DND-41 (cell line): Measurements from ENCODE around the gene CYP27B1.

Experiments
- ATAC-seq: fragments of 200-7000 bp; cut with Tn5 transposase; 3 replicates; pipeline ENCODE4 v1.9.1; 2021; ENCODE audit warnings: low read depth; ENCODE audit not compliant: insufficient read depth
- DNase-seq: peaks from one replicate; pipeline ENCODE4 v3.0.0-alpha.2; 2020
- H2AFZ ChIP-seq: 2 replicates; pipeline ENCODE4 v1.6.0; 2012; ENCODE audit warnings: low read depth, low read length
- H3K27ac ChIP-seq: 2 replicates; pipeline ENCODE4 v1.5.1; 2012; ENCODE audit warnings: low read length, inconsistent platforms
- H3K27me3 ChIP-seq: fragments of 200-600 bp; sonication (generic); 2 replicates; pipeline ENCODE4 v1.6.0; 2012; ENCODE audit warnings: low read length, mild to moderate bottlenecking, inconsistent platforms; ENCODE audit not compliant: insufficient read depth, poor library complexity
- H3K36me3 ChIP-seq: 2 replicates; pipeline ENCODE4 v1.5.1; 2012; ENCODE audit warnings: low read length, inconsistent platforms; ENCODE audit not compliant: insufficient read depth
- H3K4me1 ChIP-seq: 2 replicates; pipeline ENCODE4 v1.5.1; 2012; ENCODE audit warnings: mild to moderate bottlenecking, low read length; ENCODE audit not compliant: insufficient read depth
- H3K4me2 ChIP-seq: 2 replicates; pipeline ENCODE4 v1.6.0; 2012; ENCODE audit warnings: mild to moderate bottlenecking, moderate library complexity, low read length, inconsistent platforms; ENCODE audit not compliant: insufficient read depth
- H3K4me3 ChIP-seq, 2 experiments: fragments of 200-600 bp in 1 of 2; shearing (Covaris generic) in 1 of 2; 2 replicates each; pipeline ENCODE4 v1.5.1; 2012 to 2016; ENCODE audit warnings: inconsistent platforms in 2 of 2, low read length in 2 of 2, mild to moderate bottlenecking in 2 of 2, low read depth in 1 of 2, moderate library complexity in 1 of 2
- H3K79me2 ChIP-seq: 2 replicates; pipeline ENCODE4 v1.6.0; 2012; ENCODE audit warnings: low read length, inconsistent platforms; ENCODE audit not compliant: insufficient read depth
- H3K9ac ChIP-seq: 2 replicates; pipeline ENCODE4 v1.6.0; 2012; ENCODE audit warnings: low read depth, mild to moderate bottlenecking, inconsistent platforms, low read length, moderate library complexity
- H3K9me3 ChIP-seq: 2 replicates; pipeline ENCODE4 v1.5.1; 2012; ENCODE audit warnings: low read length, moderate library complexity, mild to moderate bottlenecking, inconsistent platforms; ENCODE audit not compliant: insufficient read depth, severe bottlenecking
- H4K20me1 ChIP-seq: 2 replicates; pipeline ENCODE4 v1.6.0; 2012; ENCODE audit warnings: low read length; ENCODE audit not compliant: insufficient read depth
- CTCF ChIP-seq: IDR thresholded peaks from 2 replicates; pipeline ENCODE4 v1.5.1; 2012; ENCODE audit warnings: borderline replicate concordance, low read length, moderate library complexity, mild to moderate bottlenecking; ENCODE audit not compliant: poor library complexity, severe bottlenecking; ENCODE audit errors: extremely low read depth
- EZH2 ChIP-seq: IDR thresholded peaks from 3 replicates; pipeline ENCODE4 v1.6.1; 2012; ENCODE audit warnings: borderline replicate concordance, low read depth, mild to moderate bottlenecking, moderate library complexity, low read length, inconsistent platforms; ENCODE audit not compliant: severe bottlenecking

The CYP27B1 gene

GRCh38 chr12:57793920-57794319 is 27.0 kb upstream of the CYP27B1 start:
- no peaks in the 10 kb centered on the region for H3K79me2 ChIP-seq
- H4K20me1 ChIP-seq, result no peaks in the 10 kb centered on the region; the same call in 1 of the 2 replicates
- no peak overlapping the region for H3K9ac ChIP-seq
- H3K27ac ChIP-seq, result no peak overlapping the region
- ATAC-seq (no peak), DNase-seq (no peak)
- H3K4me1 ChIP-seq, result no peaks in the 10 kb centered on the region
- peaks cover 85% of the 10 kb centered on the region for H3K36me3 ChIP-seq
- H3K27me3 ChIP-seq, result no peaks in the 10 kb centered on the region
- no peak overlapping the region for H2AFZ ChIP-seq
- H3K9me3 ChIP-seq, result no peaks in the 10 kb centered on the region
- no peak overlapping the region for H3K4me3 ChIP-seq
- TF ChIP-seq EZH2 (no peak), CTCF (no peak)
- H3K4me2 ChIP-seq, result no peak overlapping the region

- Histone ChIP-seq H3K27me3 (no peaks in the 10 kb centered on the region), H3K27ac (no peak overlapping the region), H3K4me2 (peak overlapping the region; percentile 72), H3K9ac (0 out of 2 replicates have a peak overlapping the region, but pooled peaks have one; percentile 74), H3K36me3 (peaks cover 53% of the 10 kb centered on the region), H4K20me1 (no peaks in the 10 kb centered on the region; the same call in 1 of the 2 replicates), H3K4me3 (peak overlapping the region in 1 of 2 experiments; percentile 88; a peak in 2 of 4 replicates), H3K4me1 (peaks cover 35% of the 10 kb centered on the region), H3K9me3 (no peaks in the 10 kb centered on the region), H3K79me2 (peaks cover 22% of the 10 kb centered on the region), H2AFZ (no peak overlapping the region)
- no peak for TF ChIP-seq CTCF
- DNase-seq (no peak), ATAC-seq (no peak)
Measured at GRCh38 chr12:57783861-57784260, 17.0 kb upstream of the CYP27B1 start.

- Histone ChIP-seq H2AFZ (no peak overlapping the region), H3K36me3 (peaks cover 49% of the 10 kb centered on the region), H3K27ac (peak overlapping the region; percentile 80; the same call in 1 of the 2 replicates)
Measured at GRCh38 chr12:57783466-57783801, 16.6 kb upstream of the CYP27B1 start.

More at GRCh38 chr12:57783466-57783801, 16.6 kb upstream of the CYP27B1 start:
- H3K4me2 ChIP-seq, result peak overlapping the region; percentile 72
- ATAC-seq (no peak), DNase-seq (no peak)
- peaks cover 35% of the 10 kb centered on the region for H3K4me1 ChIP-seq
- no peaks in the 10 kb centered on the region for H3K9me3 ChIP-seq
- H3K4me3 ChIP-seq, result peak overlapping the region; percentile 87 to 88; a peak in 3 of 4 replicates
- H4K20me1 ChIP-seq, result no peaks in the 10 kb centered on the region; the same call in 1 of the 2 replicates
- TF ChIP-seq CTCF (no peak), EZH2 (no peak)
- peaks cover 22% of the 10 kb centered on the region for H3K79me2 ChIP-seq
- no peaks in the 10 kb centered on the region for H3K27me3 ChIP-seq
- H3K9ac ChIP-seq, result peak overlapping the region; percentile 74
